Globus pallidus (tissue), 1 donor: ENCODE results near the gene RTCB.

Source experiments
- DNase-seq: peaks from one replicate; pipeline ENCODE4 v3.0.0-alpha.2; 2015; ENCODE audit warnings: low spot score

The RTCB gene

DNA sequence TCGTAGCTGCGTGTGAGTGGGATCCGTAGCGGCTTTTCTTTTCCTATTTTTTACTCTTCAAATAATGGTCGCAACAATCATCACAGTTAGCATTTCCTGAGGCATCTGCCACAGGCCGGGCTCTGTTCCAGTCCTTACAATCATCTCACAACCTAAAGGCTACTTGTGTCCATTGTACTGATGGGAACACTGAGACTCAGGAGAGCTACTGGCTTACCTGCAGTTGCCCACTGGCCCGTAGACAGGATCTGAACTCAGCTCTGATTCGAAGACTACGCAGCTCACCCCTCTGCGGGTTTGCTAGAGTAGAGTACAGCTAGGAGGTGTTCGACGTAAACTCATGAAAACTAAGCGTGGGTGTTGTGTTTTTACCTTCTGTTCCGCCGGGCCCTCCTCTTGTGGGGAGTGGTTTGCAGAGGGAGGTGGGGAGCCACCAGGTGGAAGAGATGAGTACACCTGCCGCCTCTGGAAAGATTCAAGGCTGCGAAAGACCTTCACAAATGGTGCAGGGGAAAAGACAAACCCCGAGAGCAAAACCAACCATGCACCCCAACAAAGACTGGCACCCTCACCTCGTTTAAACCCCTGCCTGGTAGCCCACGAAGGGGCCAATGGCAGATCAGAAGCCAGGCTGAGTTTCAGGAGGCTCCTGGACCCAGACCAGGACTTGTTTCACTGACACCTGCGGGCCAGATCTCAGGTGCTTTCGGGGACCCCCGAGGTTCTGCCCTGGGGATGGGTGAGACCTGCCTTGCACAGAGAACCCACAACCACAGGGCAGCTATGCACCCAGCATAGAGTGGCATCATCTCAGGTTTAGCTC, 72.6 kb downstream of the RTCB start:
- DNase-seq, result no peak

DNA sequence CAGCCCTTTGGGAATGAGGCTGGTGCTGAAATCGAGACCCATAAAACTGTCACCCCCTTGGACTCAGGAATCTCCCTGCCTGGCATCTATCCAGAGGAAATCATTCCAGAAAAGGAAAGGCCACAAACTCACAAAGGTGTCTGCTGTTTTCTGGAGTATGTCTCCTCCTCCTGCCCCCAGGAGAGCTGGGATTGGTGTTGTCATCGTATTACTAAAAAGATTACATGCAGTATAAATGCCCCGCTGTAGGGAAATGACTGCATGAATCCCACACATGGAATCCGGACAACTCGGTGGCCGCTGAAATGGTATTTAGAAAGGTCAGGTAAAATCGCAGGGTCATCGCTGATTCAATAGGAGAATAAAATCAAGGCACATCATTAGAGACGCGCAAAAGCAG, 73.3 kb downstream of the RTCB start:
- DNase-seq, result no peak
